NCI-H2196 treated with DMSO at 0.1 percent for 48 hours (cell line): ENCODE results near the gene MAOB.

Source experiments
- DNase-seq: peaks from one replicate; lab custom pipeline; 2025; ENCODE audit not compliant: unreplicated experiment; lab: John Stamatoyannopoulos, UW

The MAOB gene

DNA sequence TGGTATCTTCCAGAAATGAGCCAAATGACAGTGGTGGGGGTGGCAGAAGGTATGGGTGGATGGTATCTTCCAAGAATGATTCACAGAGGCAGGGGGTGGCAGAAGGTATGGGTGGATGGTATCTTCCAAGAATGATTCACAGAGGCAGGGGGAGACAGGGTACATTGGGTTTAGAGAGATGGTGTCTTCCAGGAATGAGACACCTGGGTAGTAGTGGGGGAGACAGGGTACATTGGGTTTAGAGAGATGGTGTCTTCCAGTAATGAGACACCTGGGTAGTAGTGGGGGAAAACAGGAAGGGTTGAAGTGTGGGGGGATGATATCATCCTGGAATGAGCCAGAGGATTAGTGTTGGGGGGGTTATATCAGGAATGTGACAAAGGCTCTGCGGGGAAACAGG, 164.2 kb downstream of the MAOB start:
- no peak for DNase-seq

DNA sequence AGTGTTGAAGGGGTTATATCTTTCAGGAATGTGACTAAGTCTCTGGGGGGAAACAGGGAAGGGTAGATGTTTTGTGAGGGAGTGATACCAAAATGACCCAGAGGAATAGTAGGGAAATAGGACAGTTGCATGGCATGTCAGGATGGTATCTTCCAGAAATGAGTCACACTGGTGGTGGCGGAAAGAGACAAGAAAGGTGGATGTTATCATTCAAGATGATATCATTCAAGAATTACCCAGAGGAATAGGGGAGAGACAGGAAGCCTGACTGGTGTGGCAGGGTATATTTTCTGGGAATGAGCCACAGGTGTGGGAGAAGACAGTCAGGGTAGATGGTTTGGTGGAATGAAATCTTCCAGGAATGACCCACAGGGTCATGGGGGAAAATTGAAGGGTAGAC, 165.1 kb downstream of the MAOB start:
- DNase-seq: no peak

- no peak for DNase-seq
Observed at GRCh38 chrX:43716696-43717095, 165.6 kb downstream of the MAOB start.
